Head of caudate nucleus (tissue), 42 donors: Measurements from ENCODE around the gene CAMK1D.
A peak's percentile ranks its signal among the peaks of the same experiment; 100 is the strongest.
"Not testable (repeated sequence)": the region's sequence is repeated elsewhere in the genome, so short reads cannot be mapped to it uniquely, and the experiment has no call there.

ENCODE experiments used
- DNase-seq, 42 donors: peaks; one replicate each; pipeline versions ENCODE4 v3.0.0 to v3.0.0-alpha.2; 2020 to 2021; ENCODE audit warnings: mixed read lengths in 7 of 42
- intact Hi-C: fragments of 100-400 bp; cut with DNase I; formaldehyde crosslinking; loops from one replicate; pipeline ENCODE4 v1.15.0; 2022

CAMK1D gene

DNA sequence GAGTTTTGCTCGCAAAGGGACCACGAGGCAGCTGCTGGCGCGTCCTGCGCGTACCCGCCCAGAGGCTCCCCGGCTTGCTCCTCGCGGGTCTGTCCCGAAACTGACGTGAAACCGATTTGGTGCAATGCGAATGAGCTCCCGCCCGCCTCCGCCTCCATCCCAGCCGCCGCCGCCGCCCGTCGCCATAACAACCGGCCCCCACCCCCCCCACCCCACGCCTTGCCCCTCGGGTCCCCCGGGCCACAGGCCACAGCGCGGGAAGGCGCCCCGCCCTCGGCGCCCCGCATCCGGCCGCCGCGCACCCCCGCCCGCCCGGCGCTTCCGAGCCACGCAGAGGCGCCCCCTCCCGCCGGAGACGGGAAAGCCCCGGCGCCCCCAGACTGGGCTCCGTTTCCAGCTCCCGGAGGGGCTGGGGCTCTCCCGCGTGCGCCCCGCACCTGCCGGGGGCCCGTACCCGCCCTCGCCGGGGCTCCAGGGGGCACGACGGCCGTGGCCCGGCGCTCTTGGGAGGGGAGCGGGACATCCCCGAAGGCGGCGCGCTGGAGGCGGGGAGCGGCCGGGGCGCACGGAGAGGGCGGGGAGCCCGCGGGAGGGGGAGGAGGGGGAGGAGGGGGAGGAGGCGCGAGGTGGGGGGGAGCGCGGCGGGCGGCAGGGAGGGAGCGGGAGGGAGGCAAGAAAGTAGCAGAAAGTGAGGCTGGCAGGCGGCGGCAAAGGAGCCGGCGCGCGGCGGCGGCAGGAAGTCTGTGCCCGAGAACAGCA lies at the start of gene CAMK1D:
Gene CAMK1D, plus strand, starts transcription at position 678 of the 759 bp plus-strand sequence.
- peak; percentile 33 to 81 (median 69) for DNase-seq
- intact Hi-C loops = no loop called here

GRCh38 chr10:12301036-12301435 lies 48.3 kb upstream of the CAMK1D start:
- DNase-seq, intact Hi-C loops: not testable (repeated sequence)

GRCh38 chr10:12308057-12308456 lies 41.3 kb upstream of the CAMK1D start:
- intact Hi-C loops = no loop called here
- no peak for DNase-seq

DNA sequence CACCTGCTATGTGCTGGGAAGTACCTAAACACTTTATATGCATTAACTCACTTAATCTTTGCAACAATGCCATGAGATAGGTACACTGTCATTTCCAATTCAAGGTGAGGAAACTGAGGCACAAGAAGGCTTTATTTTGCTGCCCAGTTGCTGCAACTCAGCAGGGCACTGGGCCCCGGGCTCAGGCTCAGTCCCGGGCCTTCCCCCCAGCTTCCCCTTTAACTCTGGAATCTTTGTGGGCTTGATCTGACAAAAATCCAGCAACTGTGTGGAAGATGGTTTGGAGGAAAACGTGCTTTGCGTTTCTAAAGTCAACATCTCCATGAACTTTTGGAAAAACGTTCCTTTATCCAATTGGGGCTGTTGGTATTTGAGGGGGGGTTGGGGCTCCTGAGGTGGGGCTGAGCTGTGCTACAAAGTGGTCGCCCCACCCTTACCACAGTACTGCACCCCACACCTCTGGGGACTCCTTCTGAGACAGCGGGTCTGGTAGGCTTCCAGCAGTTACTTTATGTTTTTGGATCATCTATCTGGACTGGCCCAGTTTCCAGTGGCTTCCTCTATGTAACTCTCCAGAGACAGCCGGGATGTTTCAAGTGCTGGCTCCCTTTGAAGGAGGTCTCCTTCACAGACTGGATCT lies 40.5 kb upstream of the CAMK1D start:
- DNase-seq = no peak
- intact Hi-C loops = no loop called here

- intact Hi-C loops, DNase-seq: not testable (repeated sequence)
These were observed 39.6 kb upstream of the CAMK1D start for GRCh38 chr10:12309783-12310182.

DNA sequence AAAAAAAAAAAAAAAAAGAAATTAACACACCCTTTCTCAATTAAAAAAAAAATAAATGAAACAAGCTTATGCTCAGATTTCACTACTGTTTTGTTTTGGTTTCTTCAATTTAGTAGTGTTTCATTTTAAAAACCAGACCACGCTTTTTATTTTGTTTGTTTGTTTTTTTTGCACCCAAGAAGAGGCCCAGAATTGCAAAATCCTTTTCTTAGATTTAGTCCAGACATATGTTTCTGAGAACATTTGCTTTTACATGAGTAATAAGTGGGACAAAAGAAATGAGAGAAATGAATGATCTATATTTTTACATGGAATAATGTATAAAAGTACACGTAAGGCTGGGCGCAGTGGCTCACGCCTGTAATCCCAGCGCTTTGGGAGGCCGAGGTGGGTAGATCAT lies 34.5 kb upstream of the CAMK1D start:
- DNase-seq = no peak
- intact Hi-C loops = no loop called here

- intact Hi-C loops = no loop called here
- DNase-seq = no peak
These were observed 30.3 kb upstream of the CAMK1D start for GRCh38 chr10:12319076-12319475.

- no peak for DNase-seq
- intact Hi-C loops = no loop called here
These were observed 28.5 kb upstream of the CAMK1D start for GRCh38 chr10:12320892-12321291.

DNA sequence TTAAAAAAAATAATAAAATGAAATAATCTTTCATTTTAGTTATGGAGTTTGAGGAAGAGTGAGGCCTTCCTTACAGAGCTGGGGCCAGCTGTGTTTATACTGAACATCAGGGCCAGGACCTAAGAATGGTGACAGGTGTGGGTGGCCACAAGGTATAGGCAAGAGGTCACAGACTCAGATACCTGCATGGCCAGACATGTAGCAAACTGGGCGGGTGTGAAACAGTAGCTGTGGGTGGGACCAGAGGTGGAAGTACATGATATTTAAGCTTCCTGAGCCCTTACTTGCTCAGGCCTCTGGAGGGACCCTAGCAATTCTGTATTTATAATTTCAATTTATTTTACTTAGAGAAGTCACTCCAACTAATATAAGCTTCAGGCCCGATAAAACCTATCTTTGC lies 27.7 kb upstream of the CAMK1D start:
- intact Hi-C loops = no loop called here
- DNase-seq = no peak

DNA sequence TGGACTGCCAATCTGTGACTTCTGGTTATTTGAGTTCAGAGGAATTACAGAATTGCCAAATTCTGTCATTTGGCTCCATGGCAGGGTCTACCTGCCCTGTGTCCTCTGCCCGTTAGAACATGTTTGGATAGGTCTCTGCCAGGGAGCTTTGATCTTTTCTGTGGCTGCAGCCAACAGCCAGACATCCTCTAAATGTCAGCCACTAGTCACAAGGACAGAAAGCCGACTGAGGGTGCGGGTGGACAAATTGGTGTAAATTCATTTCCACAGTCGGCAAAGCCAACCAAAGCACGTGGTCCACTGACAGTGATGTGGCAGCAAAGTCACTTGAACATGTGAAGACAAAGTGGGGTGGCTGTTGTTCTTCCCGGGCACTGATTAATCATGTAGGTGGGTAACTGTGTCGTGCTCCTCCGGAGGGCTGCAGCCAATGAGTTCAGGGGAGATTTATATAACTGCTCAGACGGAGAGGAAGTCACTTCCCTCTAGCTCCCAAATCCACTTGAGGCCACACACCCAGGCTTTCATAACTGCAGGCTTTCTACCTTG lies 26.7 kb upstream of the CAMK1D start:
- DNase-seq = peak; percentile 9 to 81 (median 52)
- intact Hi-C loops = no loop called here

DNA sequence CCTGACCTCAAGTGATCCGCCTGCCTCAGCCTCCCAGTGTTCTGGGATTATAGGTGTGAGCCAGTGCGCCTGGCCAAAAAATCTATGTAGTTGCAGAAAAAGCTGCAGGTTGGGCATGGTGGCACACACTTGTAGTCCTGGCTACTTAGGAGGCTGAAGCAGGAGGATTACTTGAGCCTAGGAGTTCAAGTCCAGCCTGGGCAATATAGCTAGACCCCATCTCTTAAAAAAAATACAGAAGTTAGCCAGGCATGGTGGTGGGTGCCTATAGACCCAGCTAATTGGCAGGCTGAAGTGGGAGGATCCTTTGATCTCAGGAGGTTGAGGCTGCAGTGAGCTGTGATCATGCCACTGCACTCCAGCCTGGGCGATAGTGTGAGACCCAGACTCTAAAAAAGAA lies 24.8 kb upstream of the CAMK1D start:
- no peak for DNase-seq
- intact Hi-C loops = no loop called here

GRCh38 chr10:12327074-12327473 lies 22.3 kb upstream of the CAMK1D start:
- intact Hi-C loops = no loop called here

DNA sequence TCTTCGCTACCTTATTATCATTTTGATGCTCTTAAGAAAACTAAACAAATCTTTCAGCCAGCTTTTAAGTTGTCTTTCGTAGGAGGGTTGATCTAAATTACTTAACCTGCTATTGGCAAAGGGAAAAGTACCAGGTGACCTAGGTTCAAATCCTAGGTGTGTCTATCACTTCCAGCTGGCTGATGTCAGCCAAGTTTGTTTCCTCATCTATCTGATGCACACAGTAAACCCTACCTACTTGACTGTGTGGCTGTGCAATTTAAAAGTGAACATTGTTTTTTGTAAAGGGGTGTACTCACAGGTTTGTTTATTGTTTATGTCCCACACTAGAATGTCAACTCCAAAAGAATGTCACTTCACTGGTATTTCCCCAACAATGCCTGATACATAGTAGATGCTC lies 21.9 kb upstream of the CAMK1D start:
- intact Hi-C loops = no loop called here
- DNase-seq = no peak

More at GRCh38 chr10:12327074-12327473, 22.3 kb upstream of the CAMK1D start:
- no peak for DNase-seq

DNA sequence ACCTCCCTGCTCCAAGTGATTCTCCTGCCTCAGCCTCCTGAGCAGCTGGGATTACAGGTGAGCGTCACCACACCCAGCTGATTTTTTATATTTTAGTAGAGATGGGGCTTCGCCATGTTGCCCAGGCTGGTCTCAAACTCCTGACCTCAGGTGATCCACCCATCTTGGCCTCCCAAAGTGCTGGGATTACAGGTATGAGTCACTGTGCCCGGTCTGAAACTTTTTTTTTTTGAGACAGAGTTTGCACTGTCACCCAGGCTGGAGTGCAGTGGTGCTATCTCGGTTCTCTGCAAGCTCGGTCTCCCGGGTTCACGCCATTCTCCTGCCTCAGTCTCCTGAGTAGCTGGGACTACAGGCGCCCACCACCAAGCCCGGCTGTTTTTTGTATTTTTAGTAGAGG lies 21.0 kb upstream of the CAMK1D start:
- DNase-seq, intact Hi-C loops: not testable (repeated sequence)

GRCh38 chr10:12332572-12333379 lies 16.6 kb upstream of the CAMK1D start:
- no peak for DNase-seq
- intact Hi-C loops = no loop called here

DNA sequence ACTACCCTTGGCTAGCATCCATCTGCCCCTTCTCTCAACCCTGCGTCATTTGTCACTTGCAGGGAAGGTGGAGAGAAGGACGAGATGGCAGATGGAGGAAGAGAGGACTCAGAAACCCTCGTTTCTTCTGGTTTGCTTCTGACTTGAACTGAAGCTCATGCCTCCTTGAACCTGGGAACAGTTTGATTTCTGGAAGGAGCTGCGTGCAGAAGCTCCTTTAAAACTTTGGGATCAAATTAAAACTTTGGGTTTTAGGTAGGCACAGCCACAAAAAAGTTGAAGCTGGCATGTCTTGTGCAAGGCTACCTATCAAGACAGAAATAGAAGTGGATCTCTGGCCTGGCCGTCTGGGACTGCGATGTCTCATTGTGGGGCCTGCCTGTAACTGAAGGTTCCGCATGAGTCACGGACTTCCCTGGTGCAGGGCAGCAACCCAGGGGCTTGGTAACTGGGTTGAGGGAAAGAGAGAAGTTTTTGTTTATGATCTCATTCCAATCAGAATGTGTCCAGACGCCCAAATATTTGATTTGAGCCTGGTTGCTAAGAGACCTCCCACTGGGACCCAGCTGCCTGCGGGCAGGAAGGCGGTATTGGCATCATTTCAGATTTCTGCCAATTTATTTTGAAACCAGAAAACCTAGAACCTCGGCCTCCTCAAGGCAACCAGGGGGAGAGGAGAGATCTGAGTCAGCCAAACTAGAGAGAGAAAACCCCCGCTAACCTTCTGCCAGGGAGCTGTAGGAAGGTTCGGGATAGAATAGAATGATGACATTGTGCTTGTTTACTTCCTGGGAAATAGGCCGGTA lies 15.8 kb upstream of the CAMK1D start:
- intact Hi-C loops = no loop called here
- peak in 16 of 42 donors; percentile 22 to 81 (median 36) for DNase-seq

- no peak for DNase-seq
- intact Hi-C loops = no loop called here
These were observed 15.2 kb upstream of the CAMK1D start for GRCh38 chr10:12334186-12334530.

- intact Hi-C loops, DNase-seq: not testable (repeated sequence)
These were observed 14.2 kb upstream of the CAMK1D start for GRCh38 chr10:12335169-12335568.
